SK-N-SH (cell line): Measurements from ENCODE around the gene LCOR. TPM values are rescaled to one million over a fixed set of nuclear protein-coding genes. Genes with fewer than 3 reads are reported as not detected.

ENCODE experiments used
- CTCF ChIA-PET: fragments of 300-600, 350-600 bp; formaldehyde crosslinking; extraction: SDS; loops from one replicate; lab custom pipeline; 2021; lab: Yijun Ruan, JAX
- POLR2A ChIA-PET: fragments of 350-600 bp; sonication (Branson Sonifier 250); formaldehyde crosslinking; extraction: SDS; loops from one replicate; lab custom pipeline; 2020; ENCODE audit warnings: antibody characterized with exemption, inconsistent platforms; lab: Yijun Ruan, JAX
- DNase-seq: peaks from one replicate; pipeline ENCODE4 v3.0.0; 2012
- H2AFZ ChIP-seq: fragments of 200-600 bp; sonication (generic); 2 replicates; pipeline ENCODE4 v1.8.1; 2016; ENCODE audit warnings: antibody characterized with exemption, mild to moderate bottlenecking, low read depth
- H3F3A ChIP-seq: fragments of 200-600 bp; sonication (generic); replicated peaks from 2 replicates; pipeline ENCODE3; 2016; ENCODE audit warnings: antibody characterized with exemption, mild to moderate bottlenecking; ENCODE audit not compliant: insufficient read depth
- H3K27ac ChIP-seq, 2 experiments: fragments of 200-500 bp in 1 of 2; fragments of 200-600 bp in 1 of 2; sonication (Bioruptor generic) in 1 of 2; sonication (generic), shearing (Covaris generic) in 1 of 2; 2 replicates each; pipeline versions ENCODE4 v1.5.1 to v1.6.1; 2014 to 2016; ENCODE audit warnings: low read depth in 2 of 2, inconsistent platforms in 1 of 2, low read length in 1 of 2, mild to moderate bottlenecking in 1 of 2, mixed read lengths in 1 of 2
- H3K27me3 ChIP-seq: fragments of 200-600 bp; sonication (generic), shearing (Covaris generic); 2 replicates; pipeline ENCODE4 v1.6.1; 2016; ENCODE audit warnings: mixed run types; ENCODE audit not compliant: insufficient read depth
- H3K36me3 ChIP-seq, 2 experiments: fragments of 200-500 bp in 1 of 2; fragments of 200-600 bp in 1 of 2; sonication (Bioruptor generic) in 1 of 2; sonication (generic) in 1 of 2; replicated peaks in 1 of 2; 2 replicates each; pipeline versions ENCODE3 to v1.5.1; 2014 to 2016; ENCODE audit warnings: low read length in 1 of 2, mild to moderate bottlenecking in 1 of 2; ENCODE audit not compliant: insufficient read depth in 2 of 2, control insufficient read depth in 1 of 2
- H3K4me1 ChIP-seq, 2 experiments: fragments of 200-500 bp in 1 of 2; fragments of 200-600 bp in 1 of 2; sonication (Bioruptor generic) in 1 of 2; sonication (generic), shearing (Covaris generic) in 1 of 2; 2 replicates each; pipeline versions ENCODE4 v1.5.1 to v1.6.1; 2014 to 2016; ENCODE audit warnings: low read depth in 1 of 2, low read length in 1 of 2, mixed run types in 1 of 2; ENCODE audit not compliant: insufficient read depth in 2 of 2, control insufficient read depth in 1 of 2
- H3K4me2 ChIP-seq: fragments of 200-600 bp; sonication (generic), shearing (Covaris generic); 2 replicates; pipeline ENCODE4 v1.6.1; 2017; ENCODE audit warnings: mixed run types
- H3K4me3 ChIP-seq, 2 experiments: fragments of 200-500 bp in 1 of 2; fragments of 200-600 bp in 1 of 2; sonication (Bioruptor generic) in 1 of 2; sonication (generic), shearing (Covaris generic) in 1 of 2; 2 replicates each; pipeline versions ENCODE4 v1.5.1 to v1.8.1; 2014 to 2016; ENCODE audit warnings: low read depth in 2 of 2, inconsistent platforms in 1 of 2, low read length in 1 of 2, mild to moderate bottlenecking in 1 of 2, mixed read lengths in 1 of 2, moderate library complexity in 1 of 2
- H3K79me2 ChIP-seq: fragments of 200-600 bp; sonication (generic); 2 replicates; pipeline ENCODE4 v1.8.1; 2017; ENCODE audit warnings: mild to moderate bottlenecking; ENCODE audit not compliant: insufficient read depth
- H3K9ac ChIP-seq: fragments of 200-600 bp; sonication (generic); 2 replicates; pipeline ENCODE4 v1.6.1; 2017; ENCODE audit warnings: mixed run types
- H3K9me2 ChIP-seq: fragments of 200-600 bp; sonication (generic); 2 replicates; pipeline ENCODE4 v1.6.1; 2017; ENCODE audit warnings: mixed run types
- H3K9me3 ChIP-seq: fragments of 200-600 bp; sonication (generic); 2 replicates; pipeline ENCODE4 v1.6.1; 2017; ENCODE audit warnings: mixed run types, mild to moderate bottlenecking, moderate library complexity
- H4K20me1 ChIP-seq: fragments of 200-600 bp; sonication (generic); 2 replicates; pipeline ENCODE4 v1.6.1; 2017; ENCODE audit warnings: mild to moderate bottlenecking, mixed run types; ENCODE audit not compliant: insufficient read depth
- CHD2 ChIP-seq: fragments of 150-350 bp; IDR thresholded peaks from 2 replicates; pipeline ENCODE4 v1.6.1; 2018; ENCODE audit warnings: low read length; ENCODE audit not compliant: partially characterized antibody
- ELF1 ChIP-seq: IDR thresholded peaks from 2 replicates; pipeline ENCODE4 v1.4.0; 2012
- EZH2phosphoT487 ChIP-seq: fragments of 200-600 bp; sonication (generic); IDR thresholded peaks from 2 replicates; pipeline ENCODE4 v1.6.1; 2017; ENCODE audit warnings: low read depth, mixed run types, mild to moderate bottlenecking, antibody characterized with exemption, moderate library complexity, borderline replicate concordance
- FOXM1 ChIP-seq: IDR thresholded peaks from 2 replicates; pipeline ENCODE4 v1.4.0; 2012; ENCODE audit warnings: low read depth, mild to moderate bottlenecking
- GATA2 ChIP-seq: sonication (generic); formaldehyde crosslinking; IDR thresholded peaks from 2 replicates; pipeline ENCODE4 v1.5.0; 2020; ENCODE audit warnings: mild to moderate bottlenecking, missing genetic modification reagents
- JUND ChIP-seq: IDR thresholded peaks from 2 replicates; pipeline ENCODE4 v1.4.0; 2012
- MXI1 ChIP-seq: IDR thresholded peaks from 2 replicates; pipeline ENCODE4 v1.6.1; 2012; ENCODE audit warnings: mild to moderate bottlenecking, low read depth, low read length, improper control_type of control experiment
- NFIC ChIP-seq: IDR thresholded peaks from 2 replicates; pipeline ENCODE4 v1.4.0; 2012; ENCODE audit warnings: borderline replicate concordance
- NRF1 ChIP-seq: IDR thresholded peaks from 2 replicates; pipeline ENCODE4 v1.6.1; 2012; ENCODE audit warnings: low read depth, mild to moderate bottlenecking, low read length
- POLR2AphosphoS5 ChIP-seq: IDR thresholded peaks from 2 replicates; pipeline ENCODE4 v1.6.1; 2012; ENCODE audit warnings: low read depth, low read length
- RAD21 ChIP-seq: IDR thresholded peaks from 2 replicates; pipeline ENCODE4 v1.6.1; 2012; ENCODE audit warnings: mild to moderate bottlenecking, low read length
- RCOR1 ChIP-seq: fragments of 150-350 bp; IDR thresholded peaks from 2 replicates; pipeline ENCODE4 v1.6.1; 2017; ENCODE audit warnings: antibody characterized with exemption, low read length
- SIN3A ChIP-seq: IDR thresholded peaks from 2 replicates; pipeline ENCODE4 v1.6.1; 2012; ENCODE audit warnings: low read depth, mild to moderate bottlenecking, low read length, moderate library complexity, borderline replicate concordance
- TAF1 ChIP-seq: IDR thresholded peaks from 2 replicates; pipeline ENCODE4 v1.6.1; 2012; ENCODE audit warnings: low read depth, mild to moderate bottlenecking, low read length, moderate library complexity, borderline replicate concordance
- TCF12 ChIP-seq: IDR thresholded peaks from 2 replicates; pipeline ENCODE4 v1.4.0; 2012
- YY1 ChIP-seq: IDR thresholded peaks from 2 replicates; pipeline ENCODE4 v1.4.0; 2012; ENCODE audit warnings: low read depth, mild to moderate bottlenecking
- WGBS: methylation state at CpG from one replicate; pipeline ENCODE4 v1.1.6; 2017; ENCODE audit warnings: low lambda C conversion rate; 5-methylcytosine and 5-hydroxymethylcytosine counted together
- polyA plus RNA-seq, 3 experiments: library from polyadenylated mRNA; depleted of rRNA; stranded (reverse); fragments of >200 nt; gene quantifications; 2 replicates each; pipeline ENCODE4 v1.2.3, GENCODE V29; 2012
- TF ChIP-seq, protein P1 (sequence below): IDR thresholded peaks from 2 replicates; pipeline ENCODE4 v1.4.0; 2012; ENCODE audit warnings: low read depth, borderline replicate concordance

The LCOR gene
- polyA plus RNA-seq, 1 of the 3 experiments (the other 2 are of a cell fraction) = 1.9 TPM

DNA sequence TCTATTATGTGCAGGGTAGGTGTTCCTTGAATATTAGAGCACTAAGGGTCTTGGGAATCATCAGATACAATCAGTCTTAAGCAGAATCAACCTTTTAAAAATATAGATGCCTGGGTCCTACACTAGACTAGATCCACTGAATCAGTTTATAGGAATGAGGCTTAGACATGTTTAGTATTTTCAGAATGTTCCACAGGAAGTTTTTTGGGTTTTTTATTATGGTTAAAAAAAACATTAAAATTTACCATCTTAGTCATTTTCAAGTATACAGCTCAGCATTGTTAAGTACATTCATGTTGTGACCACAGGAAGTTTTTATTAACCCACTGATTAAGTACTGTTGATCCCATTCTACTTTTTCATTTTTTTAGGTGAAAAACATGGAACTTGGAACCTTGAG lies 135.7 kb downstream of the LCOR start:
- Histone ChIP-seq H4K20me1 (no peaks in the 10 kb centered on the region), H3K27ac (peak overlapping the region in 1 of 2 experiments; percentile 29; a peak in 2 of 4 replicates), H3K36me3 (peaks cover 0 to 5% of the 10 kb centered on the region in 2 experiments), H3K9ac (no peak overlapping the region), H3F3A (peaks cover 9% of the 10 kb centered on the region), H3K27me3 (no peaks in the 10 kb centered on the region), H3K9me3 (no peaks in the 10 kb centered on the region), H3K79me2 (peaks cover 8% of the 10 kb centered on the region), H2AFZ (no peak overlapping the region), H3K4me2 (peak overlapping the region; percentile 4; the same call in 1 of the 2 replicates), H3K4me3 (no peak overlapping the region), H3K9me2 (no peaks in the 10 kb centered on the region), H3K4me1 (peaks cover 0 to 8% of the 10 kb centered on the region in 2 experiments; a peak in 1 of 4 replicates)
- ChIA-PET POLR2A (no interaction called here), CTCF (interaction anchor here (1.2 kb wide), 1 partner anchor 23 kb away, joined by 3 read pairs; no protein-coding TSS in a partner anchor)
- no peak for DNase-seq
- TF ChIP-seq RAD21 = no peak
- TF ChIP-seq JUND = peak; percentile 3; the same call in 1 of the 2 replicates
- TF ChIP-seq EZH2phosphoT487 = no peak
- TF ChIP-seq YY1 = no peak
- no peak for TF ChIP-seq TCF12

DNA sequence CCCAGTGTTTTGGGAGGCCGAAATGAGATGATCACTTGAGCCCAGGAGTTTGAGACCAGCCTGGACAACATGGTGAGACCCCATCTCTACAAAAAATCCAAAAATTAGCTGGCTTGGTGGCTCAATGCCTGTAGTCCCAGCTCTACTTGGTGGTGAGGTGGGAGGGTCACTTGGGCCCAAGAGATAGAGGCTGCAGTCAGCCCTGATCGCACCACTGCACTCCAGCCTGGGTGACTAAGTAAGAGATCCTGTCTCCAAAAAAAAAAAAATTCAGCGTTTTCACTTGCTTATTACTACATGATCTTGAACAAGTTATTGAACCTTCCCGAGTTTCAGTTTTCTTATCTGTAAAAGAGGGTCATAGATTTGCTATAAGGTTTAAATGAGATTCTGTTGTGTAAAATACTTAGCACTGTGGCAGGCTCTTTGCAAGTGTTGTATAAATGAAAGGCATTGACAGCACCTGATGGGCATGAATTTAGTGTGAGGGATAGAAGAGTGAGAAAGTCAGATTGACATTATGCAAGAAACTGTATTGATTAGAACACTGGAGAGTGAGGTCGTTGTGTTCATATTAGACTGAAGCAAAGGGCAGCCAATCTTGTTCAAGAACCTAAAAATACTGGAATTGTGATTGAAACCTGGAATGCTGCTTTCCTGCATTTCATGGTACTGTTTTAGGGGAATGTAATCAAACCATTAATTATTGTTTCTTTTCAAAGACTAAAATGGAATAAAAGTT lies 136.8 kb downstream of the LCOR start:
- Histone ChIP-seq H2AFZ (no peak overlapping the region), H3K27me3 (no peaks in the 10 kb centered on the region), H3K27ac (no peak overlapping the region), H3K4me3 (no peak overlapping the region), H3K4me1 (peaks cover 0 to 8% of the 10 kb centered on the region in 2 experiments; a peak in 2 of 4 replicates), H3K9me3 (no peaks in the 10 kb centered on the region), H3K4me2 (no peak overlapping the region), H3F3A (peaks cover 9% of the 10 kb centered on the region), H3K36me3 (peaks cover 0 to 2% of the 10 kb centered on the region in 2 experiments), H3K9me2 (no peaks in the 10 kb centered on the region), H4K20me1 (no peaks in the 10 kb centered on the region), H3K79me2 (peaks cover 8% of the 10 kb centered on the region), H3K9ac (no peak overlapping the region)
- ChIA-PET CTCF (interaction anchor here (1.2 kb wide), 1 partner anchor 22 kb away, joined by 3 read pairs; no protein-coding TSS in a partner anchor), POLR2A (no interaction called here)
- no peak for TF ChIP-seq POLR2AphosphoS5
- TF ChIP-seq NFIC = no peak
- no peak for TF ChIP-seq EZH2phosphoT487
- TF ChIP-seq CHD2 = no peak
- no peak for TF ChIP-seq RCOR1
- no peak for TF ChIP-seq GATA2 (CRISPR knock-in tag)
- DNase-seq = no peak
- WGBS = 92% methylated on average over 5 of the region's 5 CpGs

DNA sequence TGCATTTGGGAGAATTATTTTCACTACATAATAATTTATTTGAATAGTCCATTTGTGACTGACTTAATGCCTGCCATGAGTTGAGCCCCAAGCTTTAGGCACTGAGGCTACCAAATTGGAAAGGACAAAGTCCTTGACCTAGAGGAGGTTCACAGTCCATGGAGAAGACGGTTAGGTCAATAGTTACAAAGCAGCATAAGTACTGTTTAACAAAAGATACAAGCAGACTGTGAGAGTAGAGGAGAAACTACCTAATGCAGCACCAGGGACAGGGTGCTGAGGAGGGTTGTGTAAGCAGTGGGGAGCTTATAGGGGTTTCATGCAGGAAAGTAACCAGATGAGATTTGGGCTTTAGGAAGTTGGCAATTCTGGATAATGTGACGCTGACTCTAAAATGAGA lies 139.2 kb downstream of the LCOR start:
- Histone ChIP-seq H4K20me1 (no peaks in the 10 kb centered on the region), H3K27me3 (no peaks in the 10 kb centered on the region), H3K4me3 (no peak overlapping the region), H2AFZ (no peak overlapping the region), H3K79me2 (no peaks in the 10 kb centered on the region; the same call in 1 of the 2 replicates), H3K9me3 (no peaks in the 10 kb centered on the region), H3K4me2 (no peak overlapping the region), H3K36me3 (no peaks in the 10 kb centered on the region), H3F3A (peaks cover 9% of the 10 kb centered on the region), H3K9ac (no peak overlapping the region), H3K9me2 (no peaks in the 10 kb centered on the region), H3K27ac (no peak overlapping the region), H3K4me1 (peaks cover 0 to 8% of the 10 kb centered on the region in 2 experiments; a peak in 3 of 4 replicates)
- POLR2A ChIA-PET = no interaction called here
- CTCF ChIA-PET = no interaction called here
- DNase-seq = no peak
- WGBS = 93% methylated on average over 2 of the region's 2 CpGs
- TF ChIP-seq, protein P1, sequence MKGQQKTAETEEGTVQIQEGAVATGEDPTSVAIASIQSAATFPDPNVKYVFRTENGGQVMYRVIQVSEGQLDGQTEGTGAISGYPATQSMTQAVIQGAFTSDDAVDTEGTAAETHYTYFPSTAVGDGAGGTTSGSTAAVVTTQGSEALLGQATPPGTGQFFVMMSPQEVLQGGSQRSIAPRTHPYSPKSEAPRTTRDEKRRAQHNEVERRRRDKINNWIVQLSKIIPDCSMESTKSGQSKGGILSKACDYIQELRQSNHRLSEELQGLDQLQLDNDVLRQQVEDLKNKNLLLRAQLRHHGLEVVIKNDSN = no peak
- TF ChIP-seq NRF1 (no peak), CHD2 (no peak), ELF1 (no peak), TAF1 (no peak), RAD21 (no peak), POLR2AphosphoS5 (no peak), FOXM1 (no peak), SIN3A (no peak), RCOR1 (no peak), MXI1 (no peak)
